Middle frontal gyrus (tissue), 1 donor: ENCODE results near the gene TM4SF5.
"Not testable (repeated sequence)": the region's sequence is repeated elsewhere in the genome, so short reads cannot be mapped to it uniquely, and the experiment has no call there.

Source experiments
- DNase-seq: peaks from one replicate; pipeline ENCODE4 v3.0.0-alpha.2; 2015; ENCODE audit warnings: low spot score; ENCODE audit errors: extremely low spot score

Gene TM4SF5

GRCh38 chr17:4823373-4824089 lies 51.8 kb downstream of the TM4SF5 start:
- DNase-seq: no peak

GRCh38 chr17:4827399-4827798 lies 55.7 kb downstream of the TM4SF5 start:
- no peak for DNase-seq

GRCh38 chr17:4832829-4833177 lies 61.1 kb downstream of the TM4SF5 start:
- not testable (repeated sequence) for DNase-seq
